ENCODE results near the gene RHBDL3.

Gene RHBDL3

DNA sequence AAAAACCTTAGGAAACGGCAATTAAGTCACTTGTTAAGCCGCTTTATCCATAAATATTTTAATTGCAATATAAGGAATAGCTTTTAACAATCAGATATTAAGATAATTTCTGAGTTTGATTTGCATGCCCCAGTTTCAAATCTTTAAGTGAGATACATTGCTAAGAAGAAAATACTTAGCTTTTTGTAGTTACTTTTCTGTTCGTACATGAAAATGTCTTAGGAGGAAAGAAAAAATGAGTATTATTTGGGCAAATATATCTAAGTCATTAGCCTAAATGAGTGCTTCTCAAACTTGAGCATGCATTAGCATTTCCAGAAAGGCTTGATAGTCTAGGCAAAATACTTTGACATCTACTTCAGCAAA lies 90.7 kb downstream of the RHBDL3 start:
- H3K27ac ChIP-seq = no peak overlapping the region
- no peak overlapping the region for H3K4me3 ChIP-seq (ENCODE audit: low read depth in 1 of 2, low read length in 1 of 2)
- H3K4me1 ChIP-seq (ENCODE audit: control insufficient read depth in 1 of 2, insufficient read depth in 1 of 2, low read depth in 1 of 2, low read length in 1 of 2) = peaks cover 13 to 16% of the 10 kb centered on the region in 2 experiments
- H3K27me3 ChIP-seq = no peaks in the 10 kb centered on the region
- TF ChIP-seq, protein P1, sequence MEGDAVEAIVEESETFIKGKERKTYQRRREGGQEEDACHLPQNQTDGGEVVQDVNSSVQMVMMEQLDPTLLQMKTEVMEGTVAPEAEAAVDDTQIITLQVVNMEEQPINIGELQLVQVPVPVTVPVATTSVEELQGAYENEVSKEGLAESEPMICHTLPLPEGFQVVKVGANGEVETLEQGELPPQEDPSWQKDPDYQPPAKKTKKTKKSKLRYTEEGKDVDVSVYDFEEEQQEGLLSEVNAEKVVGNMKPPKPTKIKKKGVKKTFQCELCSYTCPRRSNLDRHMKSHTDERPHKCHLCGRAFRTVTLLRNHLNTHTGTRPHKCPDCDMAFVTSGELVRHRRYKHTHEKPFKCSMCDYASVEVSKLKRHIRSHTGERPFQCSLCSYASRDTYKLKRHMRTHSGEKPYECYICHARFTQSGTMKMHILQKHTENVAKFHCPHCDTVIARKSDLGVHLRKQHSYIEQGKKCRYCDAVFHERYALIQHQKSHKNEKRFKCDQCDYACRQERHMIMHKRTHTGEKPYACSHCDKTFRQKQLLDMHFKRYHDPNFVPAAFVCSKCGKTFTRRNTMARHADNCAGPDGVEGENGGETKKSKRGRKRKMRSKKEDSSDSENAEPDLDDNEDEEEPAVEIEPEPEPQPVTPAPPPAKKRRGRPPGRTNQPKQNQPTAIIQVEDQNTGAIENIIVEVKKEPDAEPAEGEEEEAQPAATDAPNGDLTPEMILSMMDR (IDR thresholded peaks at IDR 0.05) = no peak
- no peaks in the 10 kb centered on the region for H3K9me3 ChIP-seq
- peaks cover 84% of the 10 kb centered on the region for H3K36me3 ChIP-seq

DNA sequence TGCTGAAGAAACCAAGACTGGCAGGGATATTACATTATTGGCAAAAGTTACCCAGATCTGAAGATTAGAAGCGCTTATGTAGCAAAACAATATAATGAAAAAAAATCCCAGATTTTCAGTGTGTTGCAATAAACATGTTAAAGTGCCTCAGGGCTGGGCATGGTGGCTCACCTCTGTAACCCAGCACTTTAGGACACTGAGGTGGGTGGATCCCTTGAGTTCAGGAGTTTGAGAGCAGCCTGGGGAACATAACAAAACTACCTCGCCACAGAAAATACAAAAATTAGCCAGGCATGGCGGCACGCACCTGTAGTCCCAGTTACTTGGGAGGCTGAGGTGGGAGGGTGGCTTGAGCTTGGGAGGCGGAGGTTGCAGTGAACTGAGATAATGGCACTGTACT lies 91.1 kb downstream of the RHBDL3 start:
- TF ChIP-seq, protein P1 (IDR thresholded peaks at IDR 0.05) = no peak
- H3K27ac ChIP-seq = no peak overlapping the region
- no peaks in the 10 kb centered on the region for H3K27me3 ChIP-seq
- H3K9me3 ChIP-seq = no peaks in the 10 kb centered on the region
- peaks cover 9 to 12% of the 10 kb centered on the region in 2 experiments for H3K4me1 ChIP-seq (ENCODE audit: control insufficient read depth in 1 of 2, insufficient read depth in 1 of 2, low read depth in 1 of 2, low read length in 1 of 2)
- H3K4me3 ChIP-seq (ENCODE audit: low read depth in 1 of 2, low read length in 1 of 2) = no peak overlapping the region
- H3K36me3 ChIP-seq = peaks cover 88% of the 10 kb centered on the region

DNA sequence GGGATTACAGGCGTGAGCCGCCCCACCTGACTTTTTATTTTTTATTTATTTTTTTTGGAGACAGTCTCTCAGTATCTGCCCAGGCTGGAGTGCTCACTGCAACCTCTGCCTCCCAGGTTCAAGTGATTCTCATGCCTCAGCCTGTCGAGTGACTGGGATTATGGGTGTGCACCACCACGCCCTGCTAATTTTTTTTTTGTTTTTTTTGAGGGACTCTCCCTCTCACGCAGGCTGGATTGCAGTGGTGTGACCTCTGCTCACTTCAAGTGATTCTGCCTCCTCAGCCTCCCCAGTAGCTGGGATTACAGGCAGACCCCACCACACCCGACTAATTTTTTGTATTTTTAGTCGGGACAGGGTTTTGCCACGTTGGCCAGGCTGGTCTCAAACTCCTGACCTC lies 92.0 kb downstream of the RHBDL3 start:
- Histone ChIP-seq H3K4me3 (ENCODE audit: low read depth in 1 of 2, low read length in 1 of 2) (no peak overlapping the region), H3K4me1 (ENCODE audit: control insufficient read depth in 1 of 2, insufficient read depth in 1 of 2, low read depth in 1 of 2, low read length in 1 of 2) (peaks cover 2 to 3% of the 10 kb centered on the region in 2 experiments), H3K27me3 (no peaks in the 10 kb centered on the region), H3K27ac (no peak overlapping the region), H3K9me3 (no peaks in the 10 kb centered on the region), H3K36me3 (peaks cover 92% of the 10 kb centered on the region)
- TF ChIP-seq, protein P1 (IDR thresholded peaks at IDR 0.05) = no peak

DNA sequence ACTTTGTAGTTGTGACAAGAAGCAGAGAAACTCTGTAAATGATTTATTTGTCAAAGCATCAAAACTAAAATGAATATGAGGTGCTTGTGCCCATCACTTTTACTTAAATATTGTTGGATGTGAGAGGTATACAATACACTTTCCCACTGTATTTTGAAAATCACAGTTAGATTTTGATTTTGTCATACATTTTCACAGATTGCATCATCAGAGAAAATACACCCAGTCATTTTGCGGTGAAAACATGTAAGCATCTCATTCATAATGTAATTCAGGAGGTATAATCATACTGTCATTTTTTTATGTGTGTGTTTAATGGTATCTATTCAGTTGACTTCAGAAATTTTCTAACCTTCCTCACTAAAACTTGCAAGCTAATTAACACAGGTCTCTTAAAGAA lies 95.6 kb downstream of the RHBDL3 start:
- H3K36me3 ChIP-seq = peaks cover 95% of the 10 kb centered on the region
- no peaks in the 10 kb centered on the region for H3K4me1 ChIP-seq (ENCODE audit: control insufficient read depth in 1 of 2, insufficient read depth in 1 of 2, low read depth in 1 of 2, low read length in 1 of 2)
- no peaks in the 10 kb centered on the region for H3K9me3 ChIP-seq
- no peak overlapping the region for H3K4me3 ChIP-seq (ENCODE audit: low read depth in 1 of 2, low read length in 1 of 2)
- H3K27ac ChIP-seq = no peak overlapping the region
- TF ChIP-seq, protein P1 (IDR thresholded peaks at IDR 0.05) = no peak
- H3K27me3 ChIP-seq = no peaks in the 10 kb centered on the region

DNA sequence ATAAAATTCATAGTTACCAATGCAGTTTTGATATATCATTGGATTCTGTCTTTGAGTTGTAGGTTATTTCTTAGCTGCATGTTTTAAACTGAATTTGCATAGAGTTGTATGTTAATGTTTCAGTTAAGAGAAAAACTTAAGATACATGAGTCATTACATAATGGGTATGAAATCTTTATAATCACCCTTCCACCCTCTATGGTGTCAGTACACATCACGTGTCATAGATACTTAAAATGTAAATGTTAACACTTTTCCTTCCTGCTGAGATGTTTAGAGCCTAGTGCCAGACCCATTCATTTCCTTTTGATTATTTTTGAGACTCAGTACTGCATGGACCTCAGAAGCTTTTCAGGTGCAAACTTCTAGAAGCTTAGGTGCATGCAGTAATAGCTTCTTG lies 104.8 kb downstream of the RHBDL3 start:
- H3K9me3 ChIP-seq = no peaks in the 10 kb centered on the region

More for the DNA sequence above, 104.8 kb downstream of the RHBDL3 start:
- no peaks in the 10 kb centered on the region for H3K4me1 ChIP-seq (ENCODE audit: control insufficient read depth in 1 of 2, insufficient read depth in 1 of 2, low read depth in 1 of 2, low read length in 1 of 2)
- TF ChIP-seq, protein P1 (IDR thresholded peaks at IDR 0.05) = no peak
- no peaks in the 10 kb centered on the region for H3K27me3 ChIP-seq
- peaks cover 97% of the 10 kb centered on the region for H3K36me3 ChIP-seq
- no peak overlapping the region for H3K27ac ChIP-seq
- H3K4me3 ChIP-seq (ENCODE audit: low read depth in 1 of 2, low read length in 1 of 2) = no peak overlapping the region
